Endometrial microvascular endothelial cells (primary cell): ENCODE data around the gene MAFF. TPM values are rescaled to one million over a fixed set of nuclear protein-coding genes. Genes with fewer than 3 reads are reported as not detected.

ENCODE experiments used
- in situ Hi-C: cut with HindIII; loops from 2 replicates; pipeline ENCODE4 v1.10.0; 2017; ENCODE audit warnings: low sequenced_read_pairs, low pct_unique_long_range_greater_than_20kb; ENCODE audit errors: inconsistent ontology term
- total RNA-seq: library from RNA; depleted of rRNA; stranded (reverse); fragments of >200 nt; gene quantifications from one replicate; pipeline ENCODE4 v1.2.3, GENCODE V29; 2015; ENCODE audit errors: inconsistent ontology term

Gene MAFF
- 50.5 TPM for total RNA-seq

GRCh38 chr22:38201711-38202436, at the start of gene MAFF:
MAFF (plus strand) TSS chr22:38201994; CDS start chr22:38213854, 11,860 bp downstream.
- in situ Hi-C loops, result no loop called here

- in situ Hi-C loops, result loop anchor here (25.0 kb wide), 1 partner anchor 158 kb away; the partner anchor contains the start of gene CSNK1E
These were observed 47.8 kb upstream of the MAFF start for GRCh38 chr22:38153821-38154562.

GRCh38 chr22:38154563-38154915, 47.3 kb upstream of the MAFF start:
- in situ Hi-C loops, result loop anchor here (25.0 kb wide), 1 partner anchor 158 kb away; the partner anchor contains the start of gene CSNK1E

GRCh38 chr22:38155703-38156102, 46.1 kb upstream of the MAFF start:
- in situ Hi-C loops, result loop anchor here (25.0 kb wide), 1 partner anchor 157 kb away; the partner anchor contains the start of gene CSNK1E

GRCh38 chr22:38162881-38163843, 38.6 kb upstream of the MAFF start:
- in situ Hi-C loops, result loop anchor here (25.0 kb wide), 1 partner anchor 149 kb away; the partner anchor contains the start of gene CSNK1E

GRCh38 chr22:38163844-38164550, 37.8 kb upstream of the MAFF start:
- in situ Hi-C loops, result loop anchor here (25.0 kb wide), 1 partner anchor 148 kb away; the partner anchor contains the start of gene CSNK1E

- in situ Hi-C loops, result loop anchor here (25.0 kb wide), 1 partner anchor 148 kb away; the partner anchor contains the start of gene CSNK1E
These were observed 37.3 kb upstream of the MAFF start for GRCh38 chr22:38164551-38164918.

GRCh38 chr22:38165922-38166593, 35.7 kb upstream of the MAFF start:
- in situ Hi-C loops, result loop anchor here (25.0 kb wide), 1 partner anchor 146 kb away; the partner anchor contains the start of gene CSNK1E

- in situ Hi-C loops, result loop anchor here (25.0 kb wide), 1 partner anchor 144 kb away; the partner anchor contains the start of gene CSNK1E
These were observed 33.8 kb upstream of the MAFF start for GRCh38 chr22:38167988-38168407.

GRCh38 chr22:38169116-38169515, 32.7 kb upstream of the MAFF start:
- in situ Hi-C loops, result loop anchor here (25.0 kb wide), 1 partner anchor 143 kb away; the partner anchor contains the start of gene CSNK1E

- in situ Hi-C loops, result loop anchor here (25.0 kb wide), 1 partner anchor 142 kb away; the partner anchor contains the start of gene CSNK1E
These were observed 31.3 kb upstream of the MAFF start for GRCh38 chr22:38170469-38170868.

GRCh38 chr22:38171927-38172831, 29.6 kb upstream of the MAFF start:
- in situ Hi-C loops, result loop anchor here (25.0 kb wide), 1 partner anchor 140 kb away; the partner anchor contains the start of gene CSNK1E

- in situ Hi-C loops, result loop anchor here (25.0 kb wide), 1 partner anchor 139 kb away; the partner anchor contains the start of gene CSNK1E
These were observed 28.8 kb upstream of the MAFF start for GRCh38 chr22:38172832-38173640.

GRCh38 chr22:38173641-38173906, 28.2 kb upstream of the MAFF start:
- in situ Hi-C loops, result loop anchor here (25.0 kb wide), 1 partner anchor 139 kb away; the partner anchor contains the start of gene CSNK1E

- in situ Hi-C loops, result loop anchor here (25.0 kb wide), 1 partner anchor 138 kb away; the partner anchor contains the start of gene CSNK1E
These were observed 27.2 kb upstream of the MAFF start for GRCh38 chr22:38174626-38175025.
